ENCODE results near the gene SLC22A23.

Gene SLC22A23

DNA sequence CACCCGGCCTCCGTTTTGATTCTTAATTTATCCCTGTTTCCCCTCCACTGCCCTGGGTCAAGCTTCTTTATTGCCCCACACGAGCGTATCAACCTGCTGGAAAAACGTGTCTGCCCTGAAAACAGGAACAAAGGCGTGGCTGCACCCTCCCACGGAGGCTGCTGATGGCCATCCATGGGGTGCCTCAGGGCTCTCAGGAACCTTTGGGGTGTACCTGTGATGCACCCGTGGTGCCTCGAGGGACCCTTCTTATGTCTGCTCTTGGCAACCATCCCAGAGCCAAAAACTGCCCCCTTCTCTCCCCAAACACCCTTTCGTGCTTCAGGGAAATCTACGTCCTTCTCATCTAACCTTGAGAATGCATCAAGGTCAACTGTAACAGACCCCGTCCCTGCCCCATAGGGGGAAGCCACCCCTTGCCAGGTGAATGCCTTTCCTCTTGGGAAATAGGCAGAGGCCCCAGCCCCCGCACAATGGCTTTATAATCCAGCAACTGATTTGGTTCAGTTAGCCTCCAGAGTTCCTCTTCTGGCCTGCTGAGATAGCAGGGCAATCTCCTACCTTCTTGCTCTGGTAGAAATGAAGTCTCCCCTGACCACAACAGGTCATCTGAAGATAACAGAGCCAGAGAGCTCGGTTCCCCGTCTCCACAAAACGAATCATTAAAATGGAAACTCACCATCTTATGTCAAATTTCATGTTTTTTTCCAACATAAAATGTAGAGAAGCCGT is 168.7 kb downstream of the SLC22A23 start:
- ChIA-PET POLR2A (no interaction called here), CTCF (interaction anchor here (1.0 kb wide), 1 partner anchor 36 kb away, joined by 3 read pairs; no protein-coding TSS in a partner anchor)
- TF ChIP-seq, protein P1, sequence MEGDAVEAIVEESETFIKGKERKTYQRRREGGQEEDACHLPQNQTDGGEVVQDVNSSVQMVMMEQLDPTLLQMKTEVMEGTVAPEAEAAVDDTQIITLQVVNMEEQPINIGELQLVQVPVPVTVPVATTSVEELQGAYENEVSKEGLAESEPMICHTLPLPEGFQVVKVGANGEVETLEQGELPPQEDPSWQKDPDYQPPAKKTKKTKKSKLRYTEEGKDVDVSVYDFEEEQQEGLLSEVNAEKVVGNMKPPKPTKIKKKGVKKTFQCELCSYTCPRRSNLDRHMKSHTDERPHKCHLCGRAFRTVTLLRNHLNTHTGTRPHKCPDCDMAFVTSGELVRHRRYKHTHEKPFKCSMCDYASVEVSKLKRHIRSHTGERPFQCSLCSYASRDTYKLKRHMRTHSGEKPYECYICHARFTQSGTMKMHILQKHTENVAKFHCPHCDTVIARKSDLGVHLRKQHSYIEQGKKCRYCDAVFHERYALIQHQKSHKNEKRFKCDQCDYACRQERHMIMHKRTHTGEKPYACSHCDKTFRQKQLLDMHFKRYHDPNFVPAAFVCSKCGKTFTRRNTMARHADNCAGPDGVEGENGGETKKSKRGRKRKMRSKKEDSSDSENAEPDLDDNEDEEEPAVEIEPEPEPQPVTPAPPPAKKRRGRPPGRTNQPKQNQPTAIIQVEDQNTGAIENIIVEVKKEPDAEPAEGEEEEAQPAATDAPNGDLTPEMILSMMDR (IDR thresholded peaks at IDR 0.05; ENCODE audit: insufficient read depth, low read length, missing control alignments) = no peak
- no peak overlapping the region for H3K4me3 ChIP-seq (ENCODE audit: low read depth, low read length)
- DNase-seq (ENCODE audit: low read depth, low spot score) = no peak

DNA sequence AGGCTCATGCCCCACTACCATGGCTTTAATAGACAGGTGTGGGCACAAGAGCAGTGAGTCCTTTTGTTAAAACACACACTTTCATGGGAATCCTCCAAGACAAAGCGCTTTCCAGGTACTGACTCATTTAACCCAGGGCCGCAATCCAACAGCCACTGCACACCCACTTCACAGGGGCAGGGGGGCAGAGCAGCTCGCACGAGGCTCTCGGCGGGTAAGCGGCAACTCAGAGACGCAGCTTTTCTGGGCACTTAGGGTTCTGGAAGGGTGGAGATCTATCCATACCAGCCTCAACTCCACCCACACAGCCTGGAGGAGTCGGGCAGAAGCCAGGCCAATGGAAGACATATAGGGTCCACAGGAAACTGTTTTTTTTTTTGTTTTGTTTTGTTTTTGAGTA is 169.5 kb downstream of the SLC22A23 start:
- POLR2A ChIA-PET = no interaction called here
- TF ChIP-seq, protein P1 (IDR thresholded peaks at IDR 0.05; ENCODE audit: insufficient read depth, low read length, missing control alignments) = no peak
- no peak overlapping the region for H3K4me3 ChIP-seq (ENCODE audit: low read depth, low read length)
- CTCF ChIA-PET = no interaction called here
- no peak for DNase-seq (ENCODE audit: low read depth, low spot score)

DNA sequence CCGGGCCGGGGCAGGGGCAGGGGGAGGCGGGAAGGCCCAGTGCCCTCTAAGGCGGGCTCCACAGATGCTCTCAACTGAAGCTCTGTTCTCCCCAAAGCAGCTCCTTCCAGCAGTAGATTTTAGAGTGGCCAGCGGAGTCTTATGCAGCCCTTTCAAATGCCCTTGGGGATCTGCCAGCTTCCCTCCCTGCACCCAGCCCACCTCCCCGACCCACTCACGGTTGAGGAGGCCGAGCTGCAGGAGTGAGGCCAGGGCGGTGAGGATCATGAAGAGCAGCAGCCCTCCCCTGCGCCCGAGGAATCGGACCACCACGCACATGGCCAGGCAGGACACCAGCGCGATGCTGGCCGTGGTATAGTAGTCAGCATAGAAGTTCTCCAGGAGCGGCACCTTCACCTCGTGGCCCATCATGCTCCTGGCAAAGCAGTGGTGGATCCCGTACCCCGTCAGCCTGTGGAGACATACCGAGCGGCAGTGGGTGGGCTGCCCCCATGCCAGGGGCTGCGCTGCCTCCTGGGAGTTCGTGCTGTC is 170.1 kb downstream of the SLC22A23 start:
- ChIA-PET CTCF (interaction anchor here (0.9 to 1.3 kb wide), 3 partner anchors 122 to 692 kb away, joined by 3 to 5 read pairs (median 3); no protein-coding TSS in a partner anchor), POLR2A (no interaction called here)
- no peak overlapping the region for H3K4me3 ChIP-seq (ENCODE audit: low read depth, low read length)
- no peak for DNase-seq (ENCODE audit: low read depth, low spot score)
- TF ChIP-seq, protein P1 (IDR thresholded peaks at IDR 0.05; ENCODE audit: insufficient read depth, low read length, missing control alignments) = no peak

DNA sequence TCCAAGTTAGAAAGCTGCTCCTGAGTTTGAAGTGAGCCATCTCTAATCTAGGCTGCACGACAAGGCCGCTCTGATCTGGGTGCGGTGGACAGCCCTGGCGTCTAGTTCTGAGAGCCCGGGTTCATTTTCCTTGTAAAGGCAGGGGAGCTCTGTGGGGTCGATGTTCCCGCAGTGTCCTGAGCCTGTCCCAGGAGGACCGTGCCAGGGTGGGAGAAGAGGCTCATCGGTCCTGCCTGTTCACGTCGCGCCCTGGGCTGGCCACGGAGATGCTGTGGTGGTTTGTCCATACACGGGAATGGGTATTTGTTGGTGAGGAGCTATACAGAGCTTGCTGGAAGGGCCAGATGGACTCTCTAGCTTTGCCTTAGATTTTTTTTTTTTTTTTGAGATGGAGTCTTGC is 171.1 kb downstream of the SLC22A23 start:
- POLR2A ChIA-PET = no interaction called here

DNA sequence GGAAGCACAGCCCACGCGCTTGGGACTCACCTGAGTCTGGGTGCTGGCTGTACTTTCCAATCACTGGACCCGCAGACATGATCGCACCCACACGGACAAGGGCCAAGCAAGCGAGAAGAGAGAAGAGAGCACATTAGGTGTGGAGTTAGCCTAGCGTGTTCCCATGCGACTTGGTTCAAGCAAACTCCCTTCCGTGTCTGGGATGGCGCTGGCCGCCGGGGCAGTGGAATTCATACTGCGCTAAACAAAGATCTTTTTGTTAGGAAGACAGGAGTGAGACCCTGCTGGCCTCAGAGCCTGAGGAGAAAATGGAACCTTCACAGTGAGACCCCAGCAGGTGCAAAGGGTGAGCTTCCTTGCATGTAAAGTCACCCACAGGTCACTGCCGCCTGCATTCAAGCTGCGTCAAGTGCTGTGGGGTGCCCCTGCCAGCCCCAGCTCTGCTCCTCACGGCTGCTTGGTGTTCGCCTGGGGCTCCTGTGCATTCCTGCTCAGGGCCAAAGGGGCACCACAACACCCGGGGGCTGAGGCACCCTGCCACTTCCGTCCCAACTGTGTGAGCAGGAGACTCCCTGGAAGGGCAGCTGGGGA is 171.7 kb downstream of the SLC22A23 start:
- DNase-seq (ENCODE audit: low read depth, low spot score) = no peak
- POLR2A ChIA-PET = no interaction called here
- CTCF ChIA-PET = interaction anchor here (1.0 to 11.7 kb wide), 2 partner anchors 126 to 444 kb away, joined by 3 to 263 read pairs; no protein-coding TSS in a partner anchor
- TF ChIP-seq, protein P1 (IDR thresholded peaks at IDR 0.05; ENCODE audit: insufficient read depth, low read length, missing control alignments) = no peak
- no peak overlapping the region for H3K4me3 ChIP-seq (ENCODE audit: low read depth, low read length)

More for the DNA sequence above, 171.1 kb downstream of the SLC22A23 start:
- H3K4me3 ChIP-seq (ENCODE audit: low read depth, low read length) = no peak overlapping the region
- DNase-seq (ENCODE audit: low read depth, low spot score) = no peak
- TF ChIP-seq, protein P1 (IDR thresholded peaks at IDR 0.05; ENCODE audit: insufficient read depth, low read length, missing control alignments) = no peak
- CTCF ChIA-PET = interaction anchor here (0.9 to 11.7 kb wide), 5 partner anchors 123 to 693 kb away, joined by 3 to 263 read pairs (median 3); no protein-coding TSS in a partner anchor

DNA sequence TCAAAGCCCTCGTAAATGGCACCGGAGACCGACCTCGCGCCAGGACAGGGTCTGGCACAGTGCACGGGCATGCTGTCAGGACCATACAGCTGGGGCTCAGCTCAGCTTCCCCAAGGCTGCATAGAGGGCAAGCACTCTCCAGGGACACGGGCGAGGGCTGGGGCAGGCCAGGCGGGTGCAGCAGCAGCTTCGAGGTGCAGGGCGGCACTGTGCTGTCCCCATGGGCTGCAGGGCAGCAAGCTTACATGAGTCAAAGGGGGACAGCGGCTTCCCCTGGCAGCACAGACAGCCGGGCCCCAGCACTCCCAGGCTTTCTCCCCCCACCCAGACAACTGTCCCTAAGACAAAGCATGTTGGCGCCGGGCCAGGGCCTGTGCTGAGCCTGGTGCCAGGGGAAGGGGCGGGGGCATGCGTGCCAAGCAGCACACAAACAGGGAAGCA is 172.4 kb downstream of the SLC22A23 start:
- POLR2A ChIA-PET = no interaction called here
- DNase-seq (ENCODE audit: low read depth, low spot score) = no peak

More for the DNA sequence above, 172.4 kb downstream of the SLC22A23 start:
- H3K4me3 ChIP-seq (ENCODE audit: low read depth, low read length) = no peak overlapping the region
- CTCF ChIA-PET = interaction anchor here (11.7 kb wide), 1 partner anchor 444 kb away, joined by 263 read pairs; no protein-coding TSS in a partner anchor
- TF ChIP-seq, protein P1 (IDR thresholded peaks at IDR 0.05; ENCODE audit: insufficient read depth, low read length, missing control alignments) = no peak
